Activated naive CD8-positive, alpha-beta T cell treated with anti-CD3 and anti-CD28 coated beads, Interleukin-2, amount 50 U/mL, for 16 hours (primary cell): ENCODE measurements around the gene UBC.
"Not testable (repeated sequence)": the region's sequence is repeated elsewhere in the genome, so short reads cannot be mapped to it uniquely, and the experiment has no call there.

Experiments used
- DNase-seq: peaks from one replicate; pipeline ENCODE4 v3.0.0-alpha.2; 2020; ENCODE audit warnings: low read depth, low spot score

UBC gene

DNA sequence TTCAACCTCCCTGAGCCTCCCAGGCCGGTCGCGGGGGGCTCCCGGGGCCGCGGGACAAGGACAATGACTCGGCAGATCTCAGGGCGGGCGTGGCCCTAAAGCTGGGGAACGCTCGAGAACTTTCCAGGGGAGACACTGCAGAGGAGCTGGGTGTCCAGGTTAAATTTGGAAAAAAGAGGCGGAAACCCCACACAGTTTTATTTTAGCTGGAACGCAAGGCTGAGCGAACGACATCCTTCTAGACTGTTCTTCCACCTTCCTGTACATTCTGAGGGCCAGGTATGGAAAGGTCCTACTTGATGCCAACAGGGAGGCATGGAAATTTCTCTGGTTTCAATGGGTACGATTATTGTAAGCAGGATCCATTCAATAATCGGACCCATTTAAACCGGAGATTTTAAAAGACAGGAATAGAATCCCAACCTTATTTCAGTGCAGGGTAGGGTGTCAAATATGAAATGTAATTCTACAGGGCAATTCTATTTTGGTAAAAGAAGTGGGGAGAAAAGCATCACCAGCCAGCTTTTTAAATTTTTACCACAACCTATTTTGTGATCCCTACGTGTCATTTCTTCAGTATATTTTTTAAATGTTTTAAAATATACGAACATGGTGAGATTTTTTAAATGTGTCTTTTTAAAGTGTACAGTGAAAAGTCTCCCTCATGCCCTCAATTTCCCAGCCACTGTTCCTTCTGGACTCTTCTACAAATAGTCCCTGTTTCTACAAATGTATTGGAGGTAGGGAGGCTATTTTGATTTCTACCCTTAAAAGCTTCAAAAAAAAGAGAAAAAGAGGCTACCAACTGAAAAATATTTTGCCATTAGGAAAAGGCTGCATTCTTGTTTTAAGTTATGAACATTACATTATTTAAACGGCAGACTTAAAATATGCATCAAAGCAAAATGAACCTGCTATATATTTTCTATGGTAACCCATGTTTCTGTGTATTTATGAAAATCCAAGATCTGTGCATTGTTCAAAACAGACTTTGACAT, 1.1 kb upstream of the UBC start:
- DNase-seq, result no peak

DNA sequence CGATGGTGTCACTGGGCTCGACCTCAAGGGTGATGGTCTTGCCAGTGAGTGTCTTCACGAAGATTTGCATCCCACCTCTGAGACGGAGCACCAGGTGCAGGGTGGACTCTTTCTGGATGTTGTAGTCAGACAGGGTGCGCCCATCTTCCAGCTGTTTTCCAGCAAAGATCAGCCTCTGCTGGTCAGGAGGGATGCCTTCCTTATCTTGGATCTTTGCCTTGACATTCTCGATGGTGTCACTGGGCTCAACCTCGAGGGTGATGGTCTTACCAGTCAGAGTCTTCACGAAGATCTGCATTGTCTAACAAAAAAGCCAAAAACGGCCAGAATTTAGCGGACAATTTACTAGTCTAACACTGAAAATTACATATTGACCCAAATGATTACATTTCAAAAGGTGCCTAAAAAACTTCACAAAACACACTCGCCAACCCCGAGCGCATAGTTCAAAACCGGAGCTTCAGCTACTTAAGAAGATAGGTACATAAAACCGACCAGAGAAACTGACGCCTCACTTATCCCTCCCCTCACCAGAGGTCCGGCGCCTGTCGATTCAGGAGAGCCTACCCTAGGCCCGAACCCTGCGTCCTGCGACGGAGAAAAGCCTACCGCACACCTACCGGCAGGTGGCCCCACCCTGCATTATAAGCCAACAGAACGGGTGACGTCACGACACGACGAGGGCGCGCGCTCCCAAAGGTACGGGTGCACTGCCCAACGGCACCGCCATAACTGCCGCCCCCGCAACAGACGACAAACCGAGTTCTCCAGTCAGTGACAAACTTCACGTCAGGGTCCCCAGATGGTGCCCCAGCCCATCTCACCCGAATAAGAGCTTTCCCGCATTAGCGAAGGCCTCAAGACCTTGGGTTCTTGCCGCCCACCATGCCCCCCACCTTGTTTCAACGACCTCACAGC, 717 bp downstream of the UBC start:
- DNase-seq, result peak; percentile 93

DNA sequence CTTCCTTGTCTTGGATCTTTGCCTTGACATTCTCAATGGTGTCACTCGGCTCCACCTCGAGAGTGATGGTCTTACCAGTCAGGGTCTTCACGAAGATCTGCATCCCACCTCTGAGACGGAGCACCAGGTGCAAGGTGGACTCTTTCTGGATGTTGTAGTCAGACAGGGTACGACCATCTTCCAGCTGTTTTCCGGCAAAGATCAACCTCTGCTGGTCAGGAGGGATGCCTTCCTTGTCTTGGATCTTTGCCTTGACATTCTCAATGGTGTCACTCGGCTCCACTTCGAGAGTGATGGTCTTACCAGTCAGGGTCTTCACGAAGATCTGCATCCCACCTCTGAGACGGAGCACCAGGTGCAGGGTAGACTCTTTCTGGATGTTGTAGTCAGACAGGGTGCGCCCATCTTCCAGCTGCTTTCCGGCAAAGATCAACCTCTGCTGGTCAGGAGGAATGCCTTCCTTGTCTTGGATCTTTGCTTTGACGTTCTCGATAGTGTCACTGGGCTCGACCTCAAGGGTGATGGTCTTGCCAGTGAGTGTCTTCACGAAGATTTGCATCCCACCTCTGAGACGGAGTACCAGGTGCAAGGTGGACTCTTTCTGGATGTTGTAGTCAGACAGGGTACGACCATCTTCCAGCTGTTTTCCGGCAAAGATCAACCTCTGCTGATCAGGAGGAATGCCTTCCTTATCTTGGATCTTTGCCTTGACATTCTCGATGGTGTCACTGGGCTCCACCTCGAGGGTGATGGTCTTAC, 1.7 kb downstream of the UBC start:
- DNase-seq, result not testable (repeated sequence)

DNA sequence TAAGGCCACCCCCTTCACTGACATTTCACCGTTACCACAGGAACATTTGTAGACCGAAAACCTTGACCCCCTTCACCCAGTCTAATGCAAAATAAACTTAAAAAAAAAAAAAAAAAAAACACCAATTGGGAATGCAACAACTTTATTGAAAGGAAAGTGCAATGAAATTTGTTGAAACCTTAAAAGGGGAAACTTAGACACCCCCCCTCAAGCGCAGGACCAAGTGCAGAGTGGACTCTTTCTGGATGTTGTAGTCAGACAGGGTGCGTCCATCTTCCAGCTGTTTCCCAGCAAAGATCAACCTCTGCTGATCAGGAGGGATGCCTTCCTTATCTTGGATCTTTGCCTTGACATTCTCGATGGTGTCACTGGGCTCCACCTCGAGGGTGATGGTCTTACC, 2.9 kb downstream of the UBC start:
- not testable (repeated sequence) for DNase-seq

DNA sequence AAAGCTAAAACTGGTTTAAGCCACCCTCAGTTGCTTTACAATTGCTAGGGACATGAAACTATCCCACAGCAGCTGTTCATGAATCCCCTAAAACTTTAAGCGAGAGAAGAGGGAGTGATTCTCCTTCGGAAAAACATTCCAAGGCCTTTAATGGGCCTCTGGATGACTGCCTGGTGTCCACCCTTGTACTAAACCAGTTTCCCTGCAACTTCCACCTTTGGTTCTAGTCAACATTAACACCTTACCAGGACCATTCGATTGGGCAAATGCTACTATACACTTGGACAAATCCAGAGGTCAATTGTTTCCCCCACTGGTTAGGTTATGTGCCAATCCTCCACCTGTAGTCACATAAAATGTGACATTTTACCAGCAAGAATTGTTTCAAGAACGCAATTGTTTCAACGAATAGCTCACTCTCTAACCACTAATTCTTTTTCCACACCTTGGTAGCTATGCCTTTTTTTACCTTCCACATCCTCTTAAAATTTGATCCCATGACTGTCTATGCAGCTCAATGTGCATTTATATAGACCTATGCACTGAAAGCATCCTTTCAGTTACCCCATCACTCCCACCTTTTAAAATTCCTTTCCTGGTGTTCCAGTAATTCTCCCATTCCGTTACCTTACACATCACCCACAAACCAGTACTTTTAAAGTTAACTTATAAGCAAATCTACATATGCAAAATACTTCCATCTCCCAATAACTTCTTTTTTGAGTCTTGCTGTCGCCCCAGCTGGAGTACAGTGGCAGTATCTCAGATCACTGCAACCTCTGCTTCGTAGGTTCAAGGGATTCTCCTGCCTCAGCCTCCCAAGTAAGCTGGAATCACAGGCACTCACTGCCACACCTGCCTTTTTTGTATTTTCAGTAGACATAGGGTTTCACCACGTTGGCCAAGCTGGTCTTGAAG, 3.6 kb downstream of the UBC start:
- DNase-seq, result no peak

DNA sequence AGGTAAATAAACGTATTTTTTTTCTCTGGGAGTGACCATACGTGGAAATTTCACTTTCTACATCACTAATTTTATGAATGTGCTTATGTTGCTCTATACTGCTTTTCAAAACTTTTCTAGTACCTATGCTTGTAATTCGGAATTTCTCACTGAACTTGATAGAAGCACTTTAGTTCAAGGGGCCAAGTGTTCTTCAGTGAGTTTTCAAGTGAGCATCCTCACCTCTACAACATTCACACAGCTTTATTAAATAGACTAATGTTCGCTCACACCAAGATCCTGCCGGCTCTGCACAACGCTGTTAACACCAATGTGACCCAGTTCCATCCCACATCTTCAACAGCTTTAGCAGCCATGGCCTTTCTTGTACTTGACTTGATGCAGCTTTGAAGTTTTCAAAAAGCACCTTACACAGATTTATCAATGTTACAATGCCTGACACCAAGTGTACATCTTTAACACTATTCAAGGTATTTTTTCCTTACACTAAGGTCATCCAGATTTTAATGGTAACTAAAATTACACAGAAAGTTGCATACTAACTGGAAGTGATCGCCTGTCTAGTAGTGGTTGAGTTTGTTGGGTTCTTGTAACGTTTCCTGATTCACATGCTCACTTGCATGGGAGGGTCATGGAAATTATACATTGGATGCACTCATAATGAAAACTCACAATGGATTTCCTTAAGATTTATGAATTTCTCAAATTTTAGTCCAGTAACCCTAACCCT, 4.5 kb downstream of the UBC start:
- DNase-seq, result no peak

DNA sequence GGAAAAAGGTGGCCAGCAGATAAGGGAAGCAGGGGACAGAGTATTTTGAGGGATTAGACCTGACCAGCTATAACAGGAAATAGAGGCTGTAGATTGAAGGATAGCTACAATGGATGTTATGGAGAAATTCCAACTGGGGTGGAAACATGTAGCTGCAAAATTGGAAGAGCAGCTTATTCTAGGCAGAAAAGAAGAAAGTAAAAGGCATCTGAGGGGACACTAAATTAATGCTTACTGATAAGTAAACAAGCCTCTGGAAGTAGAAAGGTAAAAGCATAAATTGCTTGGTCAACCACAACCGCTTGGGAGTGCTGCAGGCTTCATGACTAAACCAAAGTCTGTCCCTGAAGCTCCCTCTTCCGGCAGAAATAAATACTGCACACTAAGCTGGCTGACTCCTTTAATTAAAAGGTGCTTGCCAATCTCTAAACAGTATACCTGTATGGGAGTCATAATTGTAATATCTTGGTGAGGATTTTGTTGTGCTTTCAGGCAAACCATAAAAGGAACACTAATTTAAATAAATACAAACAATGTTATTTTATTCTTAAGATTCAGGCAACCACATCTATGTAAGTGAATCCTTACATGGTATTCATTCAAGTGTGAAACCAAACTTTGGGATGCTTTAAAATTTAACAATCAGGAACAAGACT, 7.7 kb downstream of the UBC start:
- peak; percentile 84 for DNase-seq

DNA sequence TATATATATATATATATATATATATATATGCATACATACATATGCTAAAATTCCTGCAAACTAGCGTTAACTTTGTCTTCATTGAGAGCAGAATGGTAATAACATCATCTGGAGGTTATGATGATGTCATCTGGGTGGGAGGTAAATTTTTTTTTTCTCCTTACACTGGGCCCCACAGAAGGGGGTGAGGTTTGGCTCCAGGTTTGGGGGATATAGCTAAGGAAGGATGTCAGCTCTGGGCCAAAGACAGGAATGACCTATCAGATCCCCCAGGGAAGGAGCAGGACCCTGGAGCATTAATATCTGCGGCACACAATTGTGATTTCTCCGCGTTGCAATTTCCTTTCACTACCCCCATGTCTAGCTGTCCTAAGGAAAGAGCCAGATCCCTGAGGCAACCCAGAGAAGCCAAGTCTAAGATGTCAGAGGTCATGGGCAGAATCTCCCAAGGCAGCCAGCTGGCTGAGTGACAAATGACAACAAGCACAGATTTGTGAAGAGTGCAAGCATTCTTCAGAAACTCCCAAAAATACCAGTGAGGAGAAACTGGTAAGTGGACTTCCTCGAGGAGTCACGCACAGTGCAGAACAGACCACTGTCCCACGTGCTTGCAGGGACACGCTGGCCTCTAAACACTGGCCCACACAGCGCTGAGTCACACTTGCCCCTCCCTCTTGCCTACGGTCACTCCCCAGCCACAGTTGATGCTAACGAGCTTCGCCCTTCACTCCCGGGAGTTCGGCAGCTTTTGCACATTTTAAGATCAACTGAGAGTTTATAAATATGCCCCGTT, 9.9 kb downstream of the UBC start:
- no peak for DNase-seq

DNA sequence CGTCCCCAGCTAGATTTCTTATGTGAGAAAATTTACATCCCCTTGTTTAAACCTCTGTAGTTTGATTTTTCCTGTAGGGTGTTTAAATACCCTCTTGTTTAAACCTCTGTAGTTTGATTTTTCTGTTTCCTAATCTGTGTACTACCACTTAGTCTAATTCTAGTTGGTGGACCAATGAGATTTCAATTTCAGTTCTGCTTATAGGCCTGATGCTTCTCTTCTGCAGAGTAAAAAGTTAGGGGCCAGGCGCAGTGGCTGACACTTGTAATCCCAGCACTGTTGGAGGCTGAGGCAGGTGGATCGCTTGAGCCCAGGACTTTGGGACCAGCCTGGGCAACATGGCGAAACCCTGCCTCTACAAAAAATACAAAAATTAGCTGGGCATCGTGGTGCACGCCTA, 11.5 kb downstream of the UBC start:
- DNase-seq, result no peak

DNA sequence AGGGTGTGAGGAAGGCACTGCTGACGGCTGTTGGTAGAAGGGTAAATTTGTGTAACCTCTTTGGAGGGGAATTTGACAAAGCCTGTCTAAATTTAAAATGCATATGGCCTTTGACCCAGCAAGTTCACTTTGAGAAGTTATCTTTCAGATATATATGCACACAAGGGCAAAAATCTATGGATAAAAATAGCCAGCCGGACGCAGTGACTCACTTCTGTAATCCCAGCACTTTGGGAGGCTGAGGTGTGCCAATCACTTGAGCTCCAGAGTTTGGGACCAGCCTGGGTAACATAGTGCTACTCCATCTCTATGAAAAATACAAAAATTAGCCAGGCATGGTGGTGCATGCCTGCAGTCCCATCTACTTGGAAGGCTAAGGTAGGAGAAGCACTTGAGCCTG, 13.4 kb downstream of the UBC start:
- DNase-seq, result no peak

DNA sequence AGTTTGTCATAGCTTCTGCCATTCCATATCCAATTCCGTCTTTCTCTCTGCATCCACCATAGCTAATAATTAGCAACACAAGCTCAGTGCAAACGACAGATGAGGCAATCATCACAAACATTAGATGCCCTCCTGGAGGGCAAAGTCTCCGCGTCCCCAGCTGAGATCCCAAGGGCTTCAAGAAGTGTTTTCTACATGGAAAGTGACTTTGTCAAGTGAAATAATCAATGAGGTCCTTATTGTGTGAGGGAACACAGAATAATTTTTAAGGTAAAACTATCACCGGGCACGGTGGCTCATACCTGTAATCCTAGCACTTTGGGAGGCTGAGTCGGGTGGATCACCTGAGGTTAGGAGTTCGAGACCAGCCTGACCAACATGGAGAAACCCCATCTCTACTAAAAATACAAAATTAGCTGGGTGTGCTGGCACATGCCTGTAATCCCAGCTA, 14.1 kb downstream of the UBC start:
- DNase-seq, result not testable (repeated sequence)

DNA sequence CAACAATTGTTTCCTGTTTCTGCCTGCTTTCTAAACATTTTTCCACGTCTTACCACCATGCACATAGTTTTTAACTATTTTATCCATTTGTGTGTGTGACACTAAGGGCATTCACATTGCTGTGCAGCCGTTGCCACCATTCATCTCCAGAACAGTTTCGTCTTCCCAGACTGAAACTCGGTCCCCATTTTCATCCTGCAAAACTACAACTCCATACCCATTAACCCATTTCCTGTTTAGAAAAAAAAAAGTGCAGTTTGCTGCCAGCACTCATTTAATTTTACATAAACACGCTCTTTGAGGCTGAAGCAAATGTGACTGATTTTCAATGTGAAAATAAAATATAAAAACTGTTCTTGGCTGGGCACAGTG, 15.5 kb downstream of the UBC start:
- DNase-seq, result no peak

DNA sequence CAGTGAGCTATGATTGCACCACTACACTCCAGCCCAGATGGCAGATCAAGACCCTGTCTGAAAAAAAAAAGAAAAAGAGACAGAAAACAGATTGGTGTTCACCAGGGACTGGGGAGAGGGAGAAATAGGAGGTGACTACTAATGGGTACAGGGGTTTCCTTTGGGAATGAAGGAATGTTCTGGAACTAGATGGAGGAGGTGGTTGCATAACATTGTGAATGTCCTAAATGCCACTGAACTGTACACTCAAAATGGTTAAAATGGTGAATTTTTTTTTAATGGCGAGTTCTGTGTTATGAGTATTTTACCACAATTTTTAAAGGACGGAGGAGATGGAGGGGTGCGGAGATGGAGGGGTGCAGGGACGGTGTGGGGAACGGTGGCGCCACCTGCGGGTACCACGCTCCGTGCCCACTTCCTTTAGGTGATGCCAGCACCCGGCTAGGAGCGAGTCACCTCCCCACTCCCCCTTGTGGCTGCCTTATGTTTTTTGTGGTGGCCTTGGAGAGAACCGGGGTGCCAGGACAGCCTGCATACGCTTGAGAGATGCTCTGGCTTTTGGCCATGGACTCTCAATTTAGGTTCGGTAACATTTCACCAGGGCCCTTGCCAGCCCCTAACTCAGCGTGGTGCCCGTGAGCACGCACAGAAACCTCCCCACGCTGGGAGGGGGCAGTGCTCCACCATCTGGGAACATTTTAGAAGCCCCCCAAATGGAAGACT, 16.1 kb downstream of the UBC start:
- peak; percentile 45 for DNase-seq

DNA sequence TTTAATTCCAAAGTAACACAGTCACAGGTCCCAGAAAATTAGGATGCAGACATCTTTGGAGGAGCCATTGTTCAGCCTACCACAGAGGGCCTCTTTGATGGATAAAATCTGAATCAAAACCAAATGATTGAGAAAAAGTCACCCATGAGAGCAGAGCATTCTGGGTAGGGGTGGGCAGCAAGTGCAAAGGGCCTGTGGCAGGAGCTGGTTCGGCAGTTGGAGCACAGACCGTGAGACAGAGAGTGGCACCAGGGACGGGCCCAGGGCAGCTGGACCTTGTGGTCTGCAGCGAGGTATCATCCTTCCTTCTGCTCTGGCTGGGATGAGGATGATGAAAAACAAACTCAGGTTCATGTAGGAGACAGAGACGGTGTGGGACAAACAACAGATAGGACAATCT, 18.0 kb downstream of the UBC start:
- DNase-seq, result no peak

DNA sequence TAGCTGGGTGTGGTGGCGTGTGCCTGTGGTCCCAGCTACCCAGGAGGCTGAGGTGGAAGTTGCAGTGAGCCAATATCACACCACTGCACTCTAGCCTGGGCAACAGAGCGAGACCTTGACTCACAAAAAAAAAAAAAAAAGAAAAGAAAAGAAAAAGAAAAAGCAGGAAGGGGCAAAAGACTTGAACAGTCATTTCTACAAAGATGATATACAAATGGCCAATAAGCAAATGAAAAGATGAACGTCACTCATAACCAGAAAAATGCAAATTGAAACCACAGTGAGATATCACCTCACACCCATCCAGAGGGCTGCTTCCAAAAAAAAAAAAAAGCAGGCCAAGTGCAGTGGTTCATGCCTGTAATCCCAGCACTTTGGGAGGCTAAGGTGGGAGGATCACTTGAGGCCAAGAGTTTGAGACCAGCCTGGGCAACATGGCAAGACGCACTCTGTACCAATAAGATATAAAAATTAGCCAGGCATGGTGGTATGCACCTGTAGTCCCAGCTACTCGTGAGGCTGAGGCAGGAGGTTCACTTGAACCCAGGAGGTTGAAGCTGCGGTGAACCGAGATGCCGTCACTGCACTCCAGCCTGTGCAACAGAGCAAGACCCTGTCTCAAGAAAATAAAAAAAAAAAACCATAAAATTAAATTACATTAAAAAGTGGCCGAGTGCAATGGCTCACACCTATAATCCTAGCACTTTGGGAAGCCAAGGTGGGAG, 20.5 kb downstream of the UBC start:
- DNase-seq, result no peak

DNA sequence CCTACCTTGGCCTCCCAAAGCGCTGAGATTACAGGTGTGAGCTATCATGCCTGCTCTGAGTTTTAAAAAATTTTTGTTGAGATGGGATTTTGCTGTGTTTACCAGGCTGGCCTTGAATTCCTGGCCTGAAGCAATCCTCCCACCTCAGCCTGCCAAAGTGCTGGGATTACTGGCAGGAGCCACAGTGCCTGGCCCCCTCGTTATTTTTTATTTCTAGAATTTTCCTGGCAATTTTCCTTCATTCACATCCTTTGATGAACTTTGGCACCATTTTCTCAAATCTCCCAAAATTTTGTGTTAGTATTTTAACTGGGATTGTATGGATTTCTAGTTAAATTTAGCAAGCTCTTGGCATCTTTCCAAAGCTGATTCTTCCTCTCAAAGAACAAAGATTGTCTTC, 26.2 kb downstream of the UBC start:
- DNase-seq, result no peak

DNA sequence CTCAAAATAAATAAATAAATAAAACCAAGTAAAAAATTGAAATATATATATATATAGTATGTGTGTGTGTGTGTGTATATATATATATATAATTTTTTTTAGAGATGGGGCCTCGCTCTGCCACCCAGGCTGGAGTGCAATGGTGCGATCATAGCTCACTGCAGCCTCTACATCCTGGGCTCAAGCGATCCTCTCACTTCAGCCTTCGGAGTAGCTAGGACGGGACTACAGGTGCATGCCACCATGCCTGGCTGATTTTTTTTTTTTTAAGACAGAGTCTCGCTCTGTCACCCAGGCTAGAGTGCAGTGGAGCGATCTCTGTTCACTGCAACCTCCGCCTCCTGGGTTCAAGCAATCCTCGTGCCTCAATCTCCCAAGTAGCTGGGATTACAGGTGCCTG, 26.7 kb downstream of the UBC start:
- DNase-seq, result not testable (repeated sequence)
